NCI-H187 (cell line): ENCODE measurements around the gene HHAT.

Experiments
- DNase-seq, 2 experiments: peaks; one replicate each; lab custom pipeline; 2025; lab: John Stamatoyannopoulos, UW

The HHAT gene

GRCh38 chr1:210723646-210724045 is 394.9 kb downstream of the HHAT start:
- no peak for DNase-seq

- no peak for DNase-seq
Measured at GRCh38 chr1:210724768-210725167, 396.1 kb downstream of the HHAT start.
